D721Med (cell line): Measurements from ENCODE around the gene GRIFIN.

Experiments
- DNase-seq: peaks from one replicate; pipeline ENCODE4 v3.0.0; 2011; ENCODE audit warnings: low spot score; ENCODE audit not compliant: insufficient read length
- FAIRE-seq: peaks from 2 replicates; lab custom pipeline; 2011; peaks lifted over from hg19 to GRCh38; lab: Jason Lieb, UNC
- CTCF ChIP-seq: IDR thresholded peaks from 2 replicates; pipeline ENCODE4 v1.5.1; 2012; ENCODE audit warnings: mild to moderate bottlenecking, control low read depth; ENCODE audit not compliant: insufficient read depth; ENCODE audit errors: missing control alignments

GRIFIN gene

GRCh38 chr7:2511769-2512168 lies 35.6 kb upstream of the GRIFIN start:
- FAIRE-seq (no peak), DNase-seq (no peak)
- TF ChIP-seq CTCF: no peak

GRCh38 chr7:2510909-2511768 lies 34.9 kb upstream of the GRIFIN start:
- FAIRE-seq (no peak), DNase-seq (peak; percentile 72)
- no peak for TF ChIP-seq CTCF

- FAIRE-seq (no peak), DNase-seq (no peak)
- no peak for TF ChIP-seq CTCF
Observed at GRCh38 chr7:2510130-2510776, 34.1 kb upstream of the GRIFIN start.

- TF ChIP-seq CTCF: no peak
- no peak for FAIRE-seq
- no peak for DNase-seq
Observed at GRCh38 chr7:2509298-2509906, 33.2 kb upstream of the GRIFIN start.

- no peak for TF ChIP-seq CTCF
- no peak for FAIRE-seq
- no peak for DNase-seq
Observed at GRCh38 chr7:2508327-2509215, 32.4 kb upstream of the GRIFIN start.

- DNase-seq: no peak
- TF ChIP-seq CTCF: no peak
- FAIRE-seq: no peak
Observed at GRCh38 chr7:2507917-2508306, 31.7 kb upstream of the GRIFIN start.
